GOT3 (cell line): Measurements from ENCODE around the gene BOK.
"Not testable (repeated sequence)": the region's sequence is repeated elsewhere in the genome, so short reads cannot be mapped to it uniquely, and the experiment has no call there.

Experiments used
- DNase-seq: peaks from one replicate; lab custom pipeline; 2025; ENCODE audit warnings: mixed read lengths; lab: John Stamatoyannopoulos, UW

BOK gene

GRCh38 chr2:241571821-241572620 is 13.5 kb downstream of the BOK start:
- DNase-seq, result no peak

GRCh38 chr2:241572915-241573651 is 14.5 kb downstream of the BOK start:
- DNase-seq, result not testable (repeated sequence)

GRCh38 chr2:241573741-241574140 is 15.2 kb downstream of the BOK start:
- no peak for DNase-seq

- no peak for DNase-seq
These were observed 16.5 kb downstream of the BOK start for GRCh38 chr2:241574911-241575623.

- DNase-seq, result no peak
These were observed 17.2 kb downstream of the BOK start for GRCh38 chr2:241575624-241576292.

- no peak for DNase-seq
These were observed 17.7 kb downstream of the BOK start for GRCh38 chr2:241576293-241576654.

- DNase-seq, result no peak
These were observed 19.0 kb downstream of the BOK start for GRCh38 chr2:241577413-241578122.

GRCh38 chr2:241579281-241579680 is 20.7 kb downstream of the BOK start:
- DNase-seq, result no peak

- DNase-seq, result no peak
These were observed 23.8 kb downstream of the BOK start for GRCh38 chr2:241582328-241582727.

- DNase-seq, result no peak
These were observed 24.3 kb downstream of the BOK start for GRCh38 chr2:241582806-241583205.

GRCh38 chr2:241584436-241584835 is 25.9 kb downstream of the BOK start:
- no peak for DNase-seq

GRCh38 chr2:241586564-241587264 is 28.2 kb downstream of the BOK start:
- DNase-seq, result no peak

GRCh38 chr2:241589863-241590262 is 31.3 kb downstream of the BOK start:
- DNase-seq, result not testable (repeated sequence)

GRCh38 chr2:241590496-241591455 is 32.2 kb downstream of the BOK start:
- not testable (repeated sequence) for DNase-seq

GRCh38 chr2:241592126-241592845 is 33.7 kb downstream of the BOK start:
- DNase-seq, result no peak

GRCh38 chr2:241593271-241593670 is 34.7 kb downstream of the BOK start:
- DNase-seq, result no peak

GRCh38 chr2:241595600-241596140 is 37.1 kb downstream of the BOK start:
- DNase-seq, result no peak

GRCh38 chr2:241597561-241597960 is 39.0 kb downstream of the BOK start:
- DNase-seq, result no peak

- no peak for DNase-seq
These were observed 39.5 kb downstream of the BOK start for GRCh38 chr2:241598061-241598460.
